Activated gamma-delta T cell treated with anti-CD3 and anti-CD28 coated beads, Interleukin-2, amount 50 U/mL, for 16 hours (primary cell): ENCODE data around the gene OVCH2.

Source experiments
- DNase-seq: peaks from one replicate; pipeline ENCODE4 v3.0.0-alpha.2; 2020; ENCODE audit warnings: low read depth

The OVCH2 gene

DNA sequence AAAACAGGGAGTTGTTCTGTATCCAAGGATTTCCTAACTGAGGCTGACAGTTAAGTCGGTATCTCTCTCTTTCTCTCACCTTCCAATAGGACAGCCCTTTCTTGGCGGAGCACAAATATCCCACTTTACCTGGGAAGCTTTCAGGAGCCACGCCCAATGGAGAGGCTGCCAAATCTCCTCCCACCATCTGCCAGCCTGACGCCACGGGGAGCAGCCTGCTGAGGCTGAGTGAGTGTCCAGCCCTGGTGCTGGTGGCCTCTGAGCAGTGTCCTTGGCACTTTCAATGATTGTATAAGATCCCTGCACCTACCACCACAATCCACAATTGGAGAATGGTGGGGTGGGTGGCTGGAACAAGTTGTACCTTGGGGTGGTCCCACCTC is 66.6 kb downstream of the OVCH2 start:
- no peak for DNase-seq
